ENCODE data around the gene PTPRK. TPM values are rescaled to one million over a fixed set of nuclear protein-coding genes. Genes with fewer than 3 reads are reported as not detected.

Gene PTPRK
- total RNA-seq, 1 experiment from 2014 or later: 94.4 TPM

GRCh38 chr6:128415387-128415786, 105.0 kb downstream of the PTPRK start:
- no peak for DNase-seq
- peaks cover 13% of the 10 kb centered on the region for H3K36me3 Mint-ChIP-seq (ENCODE audit: insufficient read depth, unreplicated experiment)
- ChIA-PET POLR2A (no interaction called here), CTCF (no interaction called here)
- intact Hi-C loops (cut with micrococcal nuclease; ENCODE audit: unreplicated experiment): no loop called here
- no peaks in the 10 kb centered on the region for H3K27me3 Mint-ChIP-seq (ENCODE audit: insufficient read depth, unreplicated experiment)
- H3K9me3 Mint-ChIP-seq (ENCODE audit: unreplicated experiment): peaks cover 13% of the 10 kb centered on the region
- BruUV-seq (replicated peaks): no TSS peak
- H3K27me3 ChIP-seq (replicated peaks; ENCODE audit: control insufficient read depth, insufficient read depth, low read length): no peaks in the 10 kb centered on the region
- H3K4me1 Mint-ChIP-seq (ENCODE audit: low read depth, unreplicated experiment): no peaks in the 10 kb centered on the region
- no peak for TF ChIP-seq CTCF (IDR thresholded peaks at IDR 0.05; ENCODE audit: insufficient read depth in 1 of 2, low read depth in 1 of 2, low read length in 1 of 2, severe bottlenecking in 1 of 2, unreplicated experiment in 1 of 2)
- H3K4me3 Mint-ChIP-seq (ENCODE audit: unreplicated experiment): no peak overlapping the region
- peaks cover 2% of the 10 kb centered on the region; the same call in 1 of the 2 replicates for H3K36me3 ChIP-seq (ENCODE audit: control insufficient read depth, insufficient read depth, low read length)
- no peak overlapping the region for H3K27ac Mint-ChIP-seq (ENCODE audit: unreplicated experiment)
- H3K9me3 ChIP-seq: peaks cover 5% of the 10 kb centered on the region; the same call in 1 of the 2 replicates
- H3K4me1 ChIP-seq: no peaks in the 10 kb centered on the region
- H3K4me3 ChIP-seq (ENCODE audit: low read depth, low read length): no peak overlapping the region

DNA sequence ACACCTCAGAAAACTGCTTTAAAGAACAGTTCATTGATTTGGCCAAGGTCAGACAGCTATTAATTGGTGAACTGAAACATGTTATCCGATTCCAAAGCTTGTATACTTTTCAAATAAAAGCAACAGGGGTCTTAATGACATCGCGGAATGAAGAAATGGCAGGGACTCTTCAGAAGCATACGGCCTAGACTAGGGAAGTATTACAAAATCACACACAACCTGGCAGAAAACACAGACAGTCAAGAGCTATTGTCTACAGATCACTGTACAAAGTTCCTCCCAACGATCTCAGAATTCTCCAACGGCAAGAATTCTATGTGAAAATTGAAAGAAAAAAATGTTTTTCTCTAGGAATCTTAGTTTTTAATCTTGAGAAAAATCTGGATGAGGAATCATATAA, 105.5 kb downstream of the PTPRK start:
- CTCF ChIA-PET: no interaction called here

DNA sequence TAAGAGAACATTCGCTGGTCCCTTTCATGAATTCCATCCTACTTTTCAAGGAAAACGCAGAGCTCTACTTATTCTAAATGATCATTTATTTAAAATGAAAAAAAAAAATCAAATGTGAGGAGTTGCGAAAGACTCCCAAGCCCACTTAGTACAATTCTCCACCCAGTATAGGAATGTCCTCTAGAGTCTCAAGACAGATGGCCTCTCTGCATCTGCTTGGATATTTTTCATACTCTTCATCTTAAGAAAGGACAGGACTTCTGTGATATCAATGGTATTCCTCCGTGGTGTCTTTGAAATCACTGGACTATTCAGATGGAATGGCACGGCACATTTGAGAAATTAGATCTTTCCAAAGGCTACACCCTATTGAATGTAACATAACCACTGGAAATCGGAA, 107.1 kb downstream of the PTPRK start:
- H3K4me1 ChIP-seq: no peaks in the 10 kb centered on the region
- no TSS peak for BruUV-seq (replicated peaks)
- Mint-ChIP-seq H3K4me1 (ENCODE audit: low read depth, unreplicated experiment) (no peaks in the 10 kb centered on the region), H3K36me3 (ENCODE audit: insufficient read depth, unreplicated experiment) (peaks cover 6% of the 10 kb centered on the region), H3K4me3 (ENCODE audit: unreplicated experiment) (no peak overlapping the region), H3K9me3 (ENCODE audit: unreplicated experiment) (peaks cover 3% of the 10 kb centered on the region), H3K27me3 (ENCODE audit: insufficient read depth, unreplicated experiment) (no peaks in the 10 kb centered on the region), H3K27ac (ENCODE audit: unreplicated experiment) (no peak overlapping the region)
- POLR2A ChIA-PET: no interaction called here
- no peak overlapping the region for H3K4me3 ChIP-seq (ENCODE audit: low read depth, low read length)
- DNase-seq: no peak
- intact Hi-C loops (cut with micrococcal nuclease; ENCODE audit: unreplicated experiment): no loop called here
- no peaks in the 10 kb centered on the region for H3K36me3 ChIP-seq (ENCODE audit: control insufficient read depth, insufficient read depth, low read length)
- no peaks in the 10 kb centered on the region for H3K9me3 ChIP-seq
- no peak for TF ChIP-seq CTCF (IDR thresholded peaks at IDR 0.05; ENCODE audit: insufficient read depth in 1 of 2, low read depth in 1 of 2, low read length in 1 of 2, severe bottlenecking in 1 of 2, unreplicated experiment in 1 of 2)
- no peaks in the 10 kb centered on the region for H3K27me3 ChIP-seq (replicated peaks; ENCODE audit: control insufficient read depth, insufficient read depth, low read length)
- CTCF ChIA-PET: no interaction called here

More for the DNA sequence above, 105.5 kb downstream of the PTPRK start:
- H3K27ac Mint-ChIP-seq (ENCODE audit: unreplicated experiment): no peak overlapping the region
- H3K4me3 ChIP-seq (ENCODE audit: low read depth, low read length): no peak overlapping the region
- peaks cover 13% of the 10 kb centered on the region for H3K9me3 Mint-ChIP-seq (ENCODE audit: unreplicated experiment)
- POLR2A ChIA-PET: no interaction called here
- H3K27me3 ChIP-seq (replicated peaks; ENCODE audit: control insufficient read depth, insufficient read depth, low read length): no peaks in the 10 kb centered on the region
- TF ChIP-seq CTCF (IDR thresholded peaks at IDR 0.05; ENCODE audit: insufficient read depth in 1 of 2, low read depth in 1 of 2, low read length in 1 of 2, severe bottlenecking in 1 of 2, unreplicated experiment in 1 of 2): no peak
- peaks cover 2% of the 10 kb centered on the region; the same call in 1 of the 2 replicates for H3K36me3 ChIP-seq (ENCODE audit: control insufficient read depth, insufficient read depth, low read length)
- no peaks in the 10 kb centered on the region for H3K4me1 ChIP-seq
- no peaks in the 10 kb centered on the region for H3K4me1 Mint-ChIP-seq (ENCODE audit: low read depth, unreplicated experiment)
- peaks cover 13% of the 10 kb centered on the region for H3K36me3 Mint-ChIP-seq (ENCODE audit: insufficient read depth, unreplicated experiment)
- intact Hi-C loops (cut with micrococcal nuclease; ENCODE audit: unreplicated experiment): no loop called here
- DNase-seq: no peak
- no peak overlapping the region for H3K4me3 Mint-ChIP-seq (ENCODE audit: unreplicated experiment)
- H3K27me3 Mint-ChIP-seq (ENCODE audit: insufficient read depth, unreplicated experiment): no peaks in the 10 kb centered on the region
- H3K9me3 ChIP-seq: 0 out of 2 replicates have a peak, but pooled peaks cover 5% of the 10 kb centered on the region
- no TSS peak for BruUV-seq (replicated peaks)

Measured in Caco-2 (cell line).